Adrenal gland (tissue), 12 donors: ENCODE results near the gene COL8A1. TPM values are rescaled to one million over a fixed set of nuclear protein-coding genes. Genes with fewer than 3 reads are reported as not detected.

Experiments
- DNase-seq, 7 donors: peaks; one replicate each; pipeline ENCODE4 v3.0.0-alpha.2; 2019 to 2020
- H3K27ac ChIP-seq, 5 donors: fragments of 200-600 bp; sonication (generic) in 4 of 5; 1 replicate in 3 of 5; 2 replicates in 2 of 5; pipeline versions ENCODE4 v1.5.1 to v1.8.0; 2016 to 2020; ENCODE audit warnings: mild to moderate bottlenecking in 1 of 5
- H3K27me3 ChIP-seq: fragments of 200-600 bp; 2 replicates; pipeline ENCODE4 v1.8.0; 2021
- H3K36me3 ChIP-seq, 2 donors: fragments of 200-600 bp; replicated peaks in 1 of 2; 1 replicate in 1 of 2; 2 replicates in 1 of 2; pipeline versions ENCODE4 v1.5.1 to v1.8.0; 2018 to 2022
- H3K4me1 ChIP-seq, 2 donors: fragments of 200-600 bp; replicated peaks in 1 of 2; 1 replicate in 1 of 2; 2 replicates in 1 of 2; pipeline versions ENCODE4 v1.5.1 to v1.8.0; 2018 to 2021
- H3K4me3 ChIP-seq, 4 donors: fragments of 200-600 bp; sonication (generic) in 3 of 4; one replicate each; pipeline ENCODE4 v1.5.1; 2016 to 2018
- H3K9me3 ChIP-seq, 3 donors: fragments of 200-600 bp; sonication (generic) in 1 of 3; replicated peaks in 1 of 3; 1 replicate in 2 of 3; 2 replicates in 1 of 3; pipeline versions ENCODE4 v1.5.1 to v1.8.0; 2016 to 2021
- CTCF ChIP-seq, 6 experiments: fragments of 450-650 bp in 4 of 6; fragments of 200-600 bp in 2 of 6; sonication (generic) in 1 of 6; IDR thresholded peaks; 1 replicate in 5 of 6; 2 replicates in 1 of 6; pipeline versions ENCODE4 v1.5.1 to v1.8.0; 2016 to 2021; ENCODE audit warnings: antibody characterized with exemption in 6 of 6, mild to moderate bottlenecking in 2 of 6, moderate library complexity in 1 of 6
- POLR2A ChIP-seq, 2 donors: fragments of 450-650 bp; IDR thresholded peaks; one replicate each; pipeline ENCODE4 v1.6.1; 2017; ENCODE audit warnings: antibody characterized with exemption in 2 of 2, mild to moderate bottlenecking in 2 of 2, moderate library complexity in 1 of 2
- WGBS, 4 donors: extraction: QIAGEN DNeasy Blood & Tissue Kit in 2 of 4; methylation state at CpG; one replicate each; pipeline versions ENCODE4 v1.1.5 to v1.1.7; 2013 to 2017; 5-methylcytosine and 5-hydroxymethylcytosine counted together
- intact Hi-C, 2 donors: fragments of 100-400 bp; cut with DNase I; formaldehyde crosslinking; loops; one replicate each; pipeline versions ENCODE4 v1.14.1 to v1.15.0; 2022 to 2023
- polyA plus RNA-seq, 3 donors: library from polyadenylated mRNA; stranded (reverse); fragments of 200-250 nt in 2 of 3; fragments of 350-450 nt in 1 of 3; fragmentation: Illumina TruSeq in 1 of 3; extraction: RNeasy Lipid Tissue Mini Kit (QIAGEN cat#74804) in 1 of 3; gene quantifications; one replicate each; pipeline ENCODE4 v1.2.3, GENCODE V29; 2013 to 2014
- total RNA-seq, 9 donors: library from RNA; depleted of rRNA in 4 of 9; stranded (reverse); fragments of >200 nt in 4 of 9; fragments of 120-200 nt in 1 of 9; fragmentation: NEBNext Ultra II Directional in 1 of 9; extraction: Animal tissue kit (Norgen Biotek cat#: 25700) in 1 of 9; gene quantifications; one replicate each; pipeline versions ENCODE4 v1.1.0 to v1.2.4, GENCODE V29; 2013 to 2023
- donor health status: healthy with polysubstance abuse.
- donor health status: Bipolar disorder and iron deficiency.
- donor health status: DM: yes; HTN: yes; CAD: no.
- donor health status: DM: no; HTN: no; CAD: no.
- donor health status: DM: no; HTN: no; CAD: no.
- donor health status: DM: yes; HTN: yes; CAD: no.

Gene COL8A1
- total and polyA plus RNA-seq, 12 donors: 0.94 to 59.2 (median 15.9) TPM

- Histone ChIP-seq H3K4me1 (peaks cover 0 to 32% of the 10 kb centered on the region in 2 donors), H3K9me3 (no peaks in the 10 kb centered on the region), H3K36me3 (no peaks in the 10 kb centered on the region), H3K4me3 (no peak overlapping the region), H3K27me3 (no peaks in the 10 kb centered on the region), H3K27ac (peak overlapping the region in 2 of 5 donors; percentile 4 to 29)
- no peak for TF ChIP-seq POLR2A (IDR thresholded peaks at IDR 0.05)
- peak in 2 of 6 experiments; percentile 7 to 20 for TF ChIP-seq CTCF (IDR thresholded peaks at IDR 0.05)
- intact Hi-C loops: loop anchor here (5.0 to 10.0 kb wide), 2 partner anchors 221 to 414 kb away; no protein-coding TSS in a partner anchor
- no peak for DNase-seq
- WGBS, 4 donors: 67 to 75% (median 71%) methylated on average over 5 to 10 of the region's 10 CpGs
Observed at GRCh38 chr3:99843590-99844258, 205.3 kb downstream of the COL8A1 start.

- TF ChIP-seq POLR2A (IDR thresholded peaks at IDR 0.05) (no peak), CTCF (IDR thresholded peaks at IDR 0.05) (no peak)
- 56 to 69% (median 64%) methylated on average over 4 of the region's 4 CpGs for WGBS, 4 donors
Observed at GRCh38 chr3:99845331-99845730, 206.9 kb downstream of the COL8A1 start.

GRCh38 chr3:99845999-99846398 is 207.6 kb downstream of the COL8A1 start:
- H3K27ac ChIP-seq: peak overlapping the region in 2 of 5 donors; percentile 8 to 18
- intact Hi-C loops: loop anchor here (10.0 kb wide), 1 partner anchor 219 kb away; no protein-coding TSS in a partner anchor
- H3K9me3 ChIP-seq: no peaks in the 10 kb centered on the region
- TF ChIP-seq POLR2A (IDR thresholded peaks at IDR 0.05) (no peak), CTCF (IDR thresholded peaks at IDR 0.05) (no peak)
- 65 to 84% (median 79%) methylated on average over 2 of the region's 2 CpGs for WGBS, 4 donors
- H3K36me3 ChIP-seq: no peaks in the 10 kb centered on the region
- peaks cover 0 to 32% of the 10 kb centered on the region in 2 donors for H3K4me1 ChIP-seq
- no peak overlapping the region for H3K4me3 ChIP-seq
- no peak for DNase-seq
- no peaks in the 10 kb centered on the region for H3K27me3 ChIP-seq

More at GRCh38 chr3:99845331-99845730, 206.9 kb downstream of the COL8A1 start:
- Histone ChIP-seq H3K27me3 (no peaks in the 10 kb centered on the region), H3K4me3 (no peak overlapping the region), H3K36me3 (no peaks in the 10 kb centered on the region), H3K9me3 (no peaks in the 10 kb centered on the region), H3K27ac (peak overlapping the region in 1 of 5 donors; percentile 8), H3K4me1 (peaks cover 0 to 32% of the 10 kb centered on the region in 2 donors)
- DNase-seq: no peak
- intact Hi-C loops: loop anchor here (10.0 kb wide), 1 partner anchor 219 kb away; no protein-coding TSS in a partner anchor

GRCh38 chr3:99846477-99847160 is 208.2 kb downstream of the COL8A1 start:
- intact Hi-C loops: loop anchor here (10.0 kb wide), 1 partner anchor 218 kb away; no protein-coding TSS in a partner anchor
- no peak for TF ChIP-seq CTCF (IDR thresholded peaks at IDR 0.05)
- no peak for TF ChIP-seq POLR2A (IDR thresholded peaks at IDR 0.05)
- H3K27ac ChIP-seq: no peak overlapping the region
- peaks cover 0 to 32% of the 10 kb centered on the region in 2 donors for H3K4me1 ChIP-seq
- WGBS, 4 donors: 57 to 65% (median 62%) methylated on average over 6 of the region's 6 CpGs
- H3K27me3 ChIP-seq: no peaks in the 10 kb centered on the region
- no peak for DNase-seq
- no peaks in the 10 kb centered on the region for H3K9me3 ChIP-seq
- H3K4me3 ChIP-seq: no peak overlapping the region
- no peaks in the 10 kb centered on the region for H3K36me3 ChIP-seq
